ENCODE results near the gene ARAF. TPM values are rescaled to one million over a fixed set of nuclear protein-coding genes. Genes with fewer than 3 reads are reported as not detected.

Gene ARAF
- polyA plus RNA-seq, 1 experiment = 27.3 TPM

DNA sequence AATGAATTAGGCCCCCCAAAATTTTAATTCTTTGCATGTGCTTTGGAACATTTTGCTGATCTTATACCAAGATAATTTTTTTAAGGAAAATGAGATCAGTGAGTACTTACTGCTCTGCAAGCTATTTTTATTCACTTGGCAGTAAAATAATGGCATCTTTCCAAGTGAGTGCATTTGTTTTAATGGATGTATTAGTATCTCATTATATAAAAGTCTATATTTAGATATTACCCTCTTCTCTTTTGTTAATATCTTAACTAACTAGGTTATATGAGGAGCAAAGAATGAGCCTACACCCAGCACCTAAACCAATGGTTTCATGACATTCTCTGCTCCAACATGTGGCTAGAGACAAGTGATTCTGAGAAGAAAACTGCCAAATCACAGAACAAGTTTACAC is 21.1 kb upstream of the ARAF start:
- Histone ChIP-seq H3K27ac (ENCODE audit: low read depth, low read length) (no peak overlapping the region), H3K9me3 (ENCODE audit: control insufficient read depth, insufficient read depth, low read length) (no peaks in the 10 kb centered on the region), H3K4me3 (ENCODE audit: low read depth, low read length) (no peak overlapping the region), H3K27me3 (ENCODE audit: control insufficient read depth, insufficient read depth, low read length) (no peaks in the 10 kb centered on the region)
- CTCF ChIA-PET = interaction anchor here (0.7 to 3.3 kb wide), 4 partner anchors 16 to 487 kb away, joined by 3 to 36 read pairs (median 4); no protein-coding TSS in a partner anchor
- no peak for DNase-seq (ENCODE audit: low read depth, low spot score)
- TF ChIP-seq, protein P1, sequence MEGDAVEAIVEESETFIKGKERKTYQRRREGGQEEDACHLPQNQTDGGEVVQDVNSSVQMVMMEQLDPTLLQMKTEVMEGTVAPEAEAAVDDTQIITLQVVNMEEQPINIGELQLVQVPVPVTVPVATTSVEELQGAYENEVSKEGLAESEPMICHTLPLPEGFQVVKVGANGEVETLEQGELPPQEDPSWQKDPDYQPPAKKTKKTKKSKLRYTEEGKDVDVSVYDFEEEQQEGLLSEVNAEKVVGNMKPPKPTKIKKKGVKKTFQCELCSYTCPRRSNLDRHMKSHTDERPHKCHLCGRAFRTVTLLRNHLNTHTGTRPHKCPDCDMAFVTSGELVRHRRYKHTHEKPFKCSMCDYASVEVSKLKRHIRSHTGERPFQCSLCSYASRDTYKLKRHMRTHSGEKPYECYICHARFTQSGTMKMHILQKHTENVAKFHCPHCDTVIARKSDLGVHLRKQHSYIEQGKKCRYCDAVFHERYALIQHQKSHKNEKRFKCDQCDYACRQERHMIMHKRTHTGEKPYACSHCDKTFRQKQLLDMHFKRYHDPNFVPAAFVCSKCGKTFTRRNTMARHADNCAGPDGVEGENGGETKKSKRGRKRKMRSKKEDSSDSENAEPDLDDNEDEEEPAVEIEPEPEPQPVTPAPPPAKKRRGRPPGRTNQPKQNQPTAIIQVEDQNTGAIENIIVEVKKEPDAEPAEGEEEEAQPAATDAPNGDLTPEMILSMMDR (IDR thresholded peaks at IDR 0.05; ENCODE audit: low read depth, low read length) = no peak
- POLR2A ChIA-PET = no interaction called here

DNA sequence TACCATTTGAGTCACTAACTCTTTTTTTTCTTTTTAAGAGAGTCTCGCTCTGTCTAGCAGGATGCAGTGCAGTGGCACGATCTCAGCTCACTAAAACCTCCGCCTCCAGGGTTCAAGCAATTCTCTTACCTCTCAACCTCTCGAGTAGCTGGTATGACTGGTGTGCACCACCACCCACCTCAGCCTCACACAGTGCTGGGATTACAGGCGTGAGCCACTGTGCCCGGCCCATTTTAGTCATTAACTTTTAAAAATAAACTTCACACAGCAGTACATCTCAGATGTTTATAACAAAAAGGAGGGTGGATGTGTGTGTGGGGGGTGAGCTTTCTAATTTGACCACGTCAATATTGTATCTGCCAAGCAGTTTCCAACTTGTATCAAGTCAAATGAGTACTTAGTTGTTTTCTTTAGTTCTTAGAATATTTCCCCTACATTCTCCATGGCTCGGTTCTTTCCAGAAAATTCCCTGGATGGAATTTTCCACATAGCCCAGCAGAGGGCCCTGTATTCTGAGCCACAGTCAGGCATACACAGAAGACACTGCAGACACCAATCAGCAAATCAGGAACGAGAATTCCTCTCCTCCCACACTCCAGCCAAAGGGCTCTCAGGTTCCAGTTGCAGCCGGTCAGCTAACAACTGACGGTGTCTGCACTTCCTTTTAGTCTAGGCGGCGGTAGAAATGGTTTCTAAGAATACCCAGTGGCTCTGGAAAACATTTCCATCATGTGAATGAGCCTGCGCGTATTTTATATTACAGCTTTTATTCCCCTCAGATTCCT is 20.1 kb upstream of the ARAF start:
- TF ChIP-seq, protein P1 (IDR thresholded peaks at IDR 0.05; ENCODE audit: low read depth, low read length) = peak; percentile 63
- ChIA-PET CTCF (interaction anchor here (0.9 to 3.3 kb wide), 8 partner anchors 15 to 486 kb away, joined by 3 to 36 read pairs (median 4); no protein-coding TSS in a partner anchor), POLR2A (interaction anchor here (0.7 kb wide), 1 partner anchor 15 kb away, joined by 3 read pairs; no protein-coding TSS in a partner anchor)
- no peaks in the 10 kb centered on the region for H3K27me3 ChIP-seq (ENCODE audit: control insufficient read depth, insufficient read depth, low read length)
- H3K9me3 ChIP-seq (ENCODE audit: control insufficient read depth, insufficient read depth, low read length) = no peaks in the 10 kb centered on the region
- no peak overlapping the region for H3K4me3 ChIP-seq (ENCODE audit: low read depth, low read length)
- peak; percentile 76 for DNase-seq (ENCODE audit: low read depth, low spot score)
- H3K27ac ChIP-seq (ENCODE audit: low read depth, low read length) = peak overlapping the region; percentile 21

DNA sequence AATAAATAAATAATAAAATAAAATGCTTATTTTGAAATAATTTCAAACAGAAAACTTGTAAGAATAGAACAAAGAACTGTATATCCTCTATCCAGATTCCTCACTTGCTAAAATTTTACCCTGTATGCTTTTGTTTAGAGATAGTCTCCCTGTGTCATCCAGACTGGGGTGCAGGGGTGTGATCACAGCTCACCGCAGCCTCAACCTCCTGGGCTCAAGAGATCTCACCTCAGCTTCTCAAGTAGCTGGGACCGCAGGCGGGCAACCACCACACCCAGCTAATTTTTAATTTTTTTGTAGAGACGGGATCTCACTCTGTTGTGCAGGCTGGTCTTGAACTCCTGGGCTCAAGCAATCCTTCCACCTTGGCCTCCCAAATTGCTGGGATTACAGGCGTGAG is 17.5 kb upstream of the ARAF start:
- H3K27ac ChIP-seq (ENCODE audit: low read depth, low read length) = no peak overlapping the region
- TF ChIP-seq, protein P1 (IDR thresholded peaks at IDR 0.05; ENCODE audit: low read depth, low read length) = no peak
- ChIA-PET CTCF (no interaction called here), POLR2A (no interaction called here)
- H3K4me3 ChIP-seq (ENCODE audit: low read depth, low read length) = no peak overlapping the region
- no peaks in the 10 kb centered on the region for H3K27me3 ChIP-seq (ENCODE audit: control insufficient read depth, insufficient read depth, low read length)
- no peaks in the 10 kb centered on the region for H3K9me3 ChIP-seq (ENCODE audit: control insufficient read depth, insufficient read depth, low read length)
- no peak for DNase-seq (ENCODE audit: low read depth, low spot score)

DNA sequence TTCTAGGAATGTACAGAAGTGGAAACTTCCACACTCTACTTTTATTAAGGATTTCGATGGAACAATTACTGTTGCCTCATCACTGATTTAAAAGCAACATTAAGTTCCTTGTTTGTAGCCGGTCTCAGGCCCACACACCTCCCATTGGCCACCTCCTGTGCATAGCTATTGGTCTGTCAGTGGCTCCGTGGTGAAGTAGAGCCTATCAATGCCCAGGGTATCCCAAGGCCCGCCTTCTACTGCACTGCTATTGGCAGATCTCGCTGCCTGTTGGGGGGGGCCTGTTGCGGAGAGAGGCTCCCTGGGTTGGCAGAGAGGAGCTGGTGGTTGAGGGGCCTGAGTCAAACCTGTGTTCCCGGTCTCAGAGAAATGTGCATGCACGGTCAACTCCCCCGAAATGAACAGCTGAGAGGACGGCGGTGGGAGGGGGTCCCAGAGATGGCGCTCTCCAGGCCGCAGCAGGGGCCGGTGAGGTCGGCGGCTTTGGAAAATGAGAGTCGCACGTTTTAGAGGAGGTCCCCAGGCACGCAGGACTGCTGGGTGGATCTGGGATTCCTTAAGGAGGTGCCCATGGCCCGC is 4.9 kb upstream of the ARAF start:
- DNase-seq (ENCODE audit: low read depth, low spot score) = peak; percentile 81
- Histone ChIP-seq H3K9me3 (ENCODE audit: control insufficient read depth, insufficient read depth, low read length) (no peaks in the 10 kb centered on the region), H3K4me3 (ENCODE audit: low read depth, low read length) (peak overlapping the region; percentile 61), H3K27ac (ENCODE audit: low read depth, low read length) (peak overlapping the region; percentile 21), H3K27me3 (ENCODE audit: control insufficient read depth, insufficient read depth, low read length) (no peaks in the 10 kb centered on the region)
- TF ChIP-seq, protein P1 (IDR thresholded peaks at IDR 0.05; ENCODE audit: low read depth, low read length) = no peak
- ChIA-PET CTCF (interaction anchor here (1.3 to 2.3 kb wide), 2 partner anchors 16 to 88 kb away, joined by 6 to 12 read pairs; no protein-coding TSS in a partner anchor), POLR2A (interaction anchor here (1.0 to 1.5 kb wide), 4 partner anchors 10 to 95 kb away, joined by 3 to 6 read pairs (median 4); partner anchors contain the start of genes ELK1 and TIMP1)

DNA sequence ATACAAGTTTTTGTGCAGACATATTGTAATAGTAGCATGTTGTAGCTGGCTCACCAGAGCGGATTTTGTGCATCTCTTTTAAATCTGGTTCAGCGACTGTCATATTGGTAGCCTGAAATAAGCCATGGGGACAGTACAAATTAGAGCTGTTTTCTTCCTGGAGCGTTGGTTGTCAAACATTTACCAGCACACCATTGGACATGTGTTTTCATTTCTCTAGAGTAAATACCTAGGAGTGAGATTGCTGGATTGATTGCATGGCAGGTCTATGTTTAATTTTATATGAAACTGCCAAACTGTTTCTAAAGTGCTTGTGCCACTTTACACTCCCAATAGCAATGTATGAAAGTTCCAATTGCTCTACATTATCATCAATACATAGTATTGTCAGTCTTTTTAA is 2.6 kb upstream of the ARAF start:
- ChIA-PET POLR2A (interaction anchor here (0.7 kb wide), 1 partner anchor 19 kb away, joined by 6 read pairs; no protein-coding TSS in a partner anchor), CTCF (interaction anchor here (0.6 kb wide), 1 partner anchor 18 kb away, joined by 3 read pairs; no protein-coding TSS in a partner anchor)
- no peaks in the 10 kb centered on the region for H3K9me3 ChIP-seq (ENCODE audit: control insufficient read depth, insufficient read depth, low read length)
- TF ChIP-seq, protein P1 (IDR thresholded peaks at IDR 0.05; ENCODE audit: low read depth, low read length) = no peak
- no peak overlapping the region for H3K27ac ChIP-seq (ENCODE audit: low read depth, low read length)
- H3K4me3 ChIP-seq (ENCODE audit: low read depth, low read length) = no peak overlapping the region
- DNase-seq (ENCODE audit: low read depth, low spot score) = no peak
- no peaks in the 10 kb centered on the region for H3K27me3 ChIP-seq (ENCODE audit: control insufficient read depth, insufficient read depth, low read length)

Measured in AG04450 (cell line).